Measurements from ENCODE around the gene SLC6A7.

The SLC6A7 gene

DNA sequence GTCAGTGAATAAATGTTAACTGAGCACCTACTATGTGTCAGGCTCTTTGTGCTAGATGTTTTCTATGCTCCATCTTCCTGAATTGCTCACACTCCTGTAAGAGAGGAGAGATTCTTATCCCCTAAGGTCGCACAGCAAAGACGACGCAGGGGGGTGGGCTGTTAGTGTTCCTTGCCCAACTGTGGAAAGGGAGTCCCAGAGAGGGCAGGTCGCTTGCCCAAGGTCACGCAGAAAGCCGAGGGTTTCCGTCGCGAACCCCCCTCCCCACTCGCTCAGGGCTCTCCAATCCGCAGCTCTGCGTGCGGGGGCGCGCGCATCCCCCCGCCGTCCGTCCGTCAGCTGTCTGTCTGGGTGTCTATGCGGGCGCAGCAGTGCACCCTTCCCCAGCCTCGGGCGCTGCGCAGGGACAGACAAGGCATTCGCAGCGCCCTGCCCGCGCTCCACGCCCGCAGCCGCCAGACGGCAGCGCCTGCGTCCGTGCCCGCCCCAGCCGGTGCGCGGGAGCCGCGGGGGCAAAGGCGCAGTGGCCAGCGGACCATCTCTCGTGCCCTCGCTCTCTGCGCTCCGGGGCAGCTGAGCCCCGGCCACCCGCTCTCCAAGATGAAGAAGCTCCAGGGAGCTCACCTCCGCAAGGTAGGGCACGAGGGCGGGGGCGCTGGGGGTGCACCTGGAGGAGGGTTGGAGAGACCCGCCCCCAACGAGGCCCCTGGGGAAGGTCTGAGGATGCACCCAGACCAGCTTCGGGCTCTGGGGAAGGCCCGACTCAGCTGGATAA lies at the start of gene SLC6A7:
Gene SLC6A7 (plus strand): TSS at position 335 of the 775 bp plus-strand sequence. CDS start 266 bp downstream, at position 601.
- ATAC-seq, result peak; percentile 23

DNA sequence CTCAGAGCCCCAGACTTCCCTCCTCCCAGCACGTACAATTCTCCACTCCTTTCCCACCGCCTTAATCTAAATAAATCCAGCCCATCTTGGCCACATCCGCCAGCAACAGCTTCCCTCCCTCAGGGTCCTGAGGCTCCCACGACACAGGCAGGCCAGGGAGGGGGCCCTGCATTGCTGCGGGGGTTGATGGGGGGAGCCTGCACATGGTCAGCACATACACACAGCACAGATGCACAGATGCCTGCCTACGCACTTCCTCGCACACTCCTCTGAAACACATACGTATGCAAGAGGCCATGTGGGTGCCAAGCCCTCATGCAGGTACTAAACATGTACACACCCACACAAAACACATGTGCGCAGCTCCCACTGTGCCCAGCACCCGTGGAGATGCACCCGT lies 49.0 kb upstream of the SLC6A7 start:
- ATAC-seq, result no peak
- H3K9me3 Mint-ChIP-seq, result no peaks in the 10 kb centered on the region

More for the DNA sequence above, at the start of gene SLC6A7:
- Mint-ChIP-seq H3K4me3 (no peak within 1 kb of the TSS), H3K4me1 (no peaks in the 10 kb centered on the region), H3K27me3 (peaks cover 27% of the 10 kb centered on the region), H3K9me3 (no peaks in the 10 kb centered on the region), H3K36me3 (ENCODE audit: low read depth) (no peaks in the 10 kb centered on the region), H3K27ac (no peak within 1 kb of the TSS)
- no peak for DNase-seq

GRCh38 chr5:150141544-150142184 lies 48.2 kb upstream of the SLC6A7 start:
- no peaks in the 10 kb centered on the region for H3K9me3 Mint-ChIP-seq
- ATAC-seq (no peak), DNase-seq (no peak)
- H3K27ac Mint-ChIP-seq, result no peak overlapping the region
- no peaks in the 10 kb centered on the region for H3K27me3 Mint-ChIP-seq
- H3K4me3 Mint-ChIP-seq, result no peak overlapping the region
- H3K36me3 Mint-ChIP-seq (ENCODE audit: low read depth), result no peaks in the 10 kb centered on the region
- H3K4me1 Mint-ChIP-seq, result no peaks in the 10 kb centered on the region

More for the DNA sequence above, 49.0 kb upstream of the SLC6A7 start:
- H3K27ac Mint-ChIP-seq, result no peak overlapping the region
- no peaks in the 10 kb centered on the region for H3K36me3 Mint-ChIP-seq (ENCODE audit: low read depth)
- H3K4me3 Mint-ChIP-seq, result no peak overlapping the region
- H3K4me1 Mint-ChIP-seq, result no peaks in the 10 kb centered on the region
- no peaks in the 10 kb centered on the region for H3K27me3 Mint-ChIP-seq
- DNase-seq, result no peak

- H3K27me3 Mint-ChIP-seq, result no peaks in the 10 kb centered on the region
- H3K9me3 Mint-ChIP-seq, result no peaks in the 10 kb centered on the region
- H3K4me3 Mint-ChIP-seq, result no peak overlapping the region
- H3K4me1 Mint-ChIP-seq, result no peaks in the 10 kb centered on the region
- no peak for ATAC-seq
- no peak for DNase-seq
- H3K36me3 Mint-ChIP-seq (ENCODE audit: low read depth), result no peaks in the 10 kb centered on the region
- H3K27ac Mint-ChIP-seq, result no peak overlapping the region
Observed at GRCh38 chr5:150142185-150142958, 47.5 kb upstream of the SLC6A7 start.

DNA sequence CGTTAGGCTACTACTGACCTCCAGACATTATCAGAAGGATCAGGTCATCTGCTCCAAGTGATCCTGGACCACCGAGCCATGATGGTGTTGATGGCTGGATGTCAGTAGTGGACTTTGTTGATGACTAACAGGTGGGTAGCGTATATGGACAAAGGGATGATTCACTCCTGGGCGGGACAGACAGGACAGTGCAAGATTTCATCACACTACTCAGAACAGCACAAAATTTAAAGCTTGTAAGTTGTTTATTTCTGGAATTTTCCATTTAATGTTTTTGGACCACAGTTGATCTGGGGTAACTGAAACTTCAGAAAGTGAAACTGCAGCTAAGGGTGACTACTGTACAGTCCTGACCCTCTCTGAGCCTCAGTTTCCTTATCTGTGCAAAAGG lies 46.9 kb upstream of the SLC6A7 start:
- Mint-ChIP-seq H3K27ac (no peak overlapping the region), H3K9me3 (no peaks in the 10 kb centered on the region), H3K36me3 (ENCODE audit: low read depth) (no peaks in the 10 kb centered on the region), H3K27me3 (no peaks in the 10 kb centered on the region), H3K4me3 (no peak overlapping the region), H3K4me1 (no peaks in the 10 kb centered on the region)
- ATAC-seq, result no peak
- DNase-seq, result no peak

DNA sequence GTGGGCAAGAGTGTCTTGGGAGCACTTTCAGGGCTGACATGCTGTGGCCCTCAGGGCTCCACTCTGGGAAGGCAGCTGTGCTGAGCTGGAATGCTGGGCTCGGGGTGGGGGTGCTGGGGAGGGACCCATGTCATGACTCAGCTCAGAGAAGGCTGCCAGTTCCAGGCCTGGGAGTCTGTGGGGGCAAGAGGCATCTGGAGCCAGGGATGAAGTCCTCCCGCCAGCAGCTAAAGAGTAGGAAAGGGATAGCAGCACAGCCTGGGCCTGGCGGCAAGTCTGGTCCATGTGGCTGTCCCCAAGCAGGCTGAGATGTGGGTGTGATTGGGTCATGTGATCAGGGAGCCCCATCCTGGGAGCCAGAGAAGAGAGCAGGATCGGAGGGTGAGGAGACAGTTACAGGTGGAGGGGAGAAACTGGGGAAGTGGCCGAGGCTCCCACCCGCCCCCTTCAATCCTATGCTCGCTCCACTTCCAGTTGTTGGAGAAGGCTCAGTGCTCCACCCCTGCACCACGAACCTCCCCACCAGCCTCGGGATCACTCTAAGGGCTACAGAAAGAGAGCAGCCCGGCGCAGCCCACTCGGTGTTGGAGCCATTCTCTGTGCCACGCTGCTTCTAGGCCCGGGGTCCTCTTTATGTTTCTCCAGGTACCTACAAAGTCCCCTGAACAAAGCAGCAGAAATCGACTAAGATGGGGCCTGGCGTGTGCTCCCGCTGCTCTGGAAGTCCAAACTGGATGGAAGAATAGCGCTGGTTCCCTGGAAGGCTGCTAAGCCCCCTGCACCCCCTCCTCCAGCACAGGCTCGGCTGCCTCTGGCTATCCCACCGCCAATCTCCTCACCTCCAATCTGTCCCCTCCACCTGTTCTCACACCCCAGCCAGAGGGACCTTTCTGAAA lies 46.3 kb upstream of the SLC6A7 start:
- H3K9me3 Mint-ChIP-seq, result no peaks in the 10 kb centered on the region
- H3K27ac Mint-ChIP-seq, result no peak overlapping the region
- H3K4me1 Mint-ChIP-seq, result no peaks in the 10 kb centered on the region
- no peaks in the 10 kb centered on the region for H3K27me3 Mint-ChIP-seq
- H3K4me3 Mint-ChIP-seq, result no peak overlapping the region
- DNase-seq (no peak), ATAC-seq (no peak)
- no peaks in the 10 kb centered on the region for H3K36me3 Mint-ChIP-seq (ENCODE audit: low read depth)

DNA sequence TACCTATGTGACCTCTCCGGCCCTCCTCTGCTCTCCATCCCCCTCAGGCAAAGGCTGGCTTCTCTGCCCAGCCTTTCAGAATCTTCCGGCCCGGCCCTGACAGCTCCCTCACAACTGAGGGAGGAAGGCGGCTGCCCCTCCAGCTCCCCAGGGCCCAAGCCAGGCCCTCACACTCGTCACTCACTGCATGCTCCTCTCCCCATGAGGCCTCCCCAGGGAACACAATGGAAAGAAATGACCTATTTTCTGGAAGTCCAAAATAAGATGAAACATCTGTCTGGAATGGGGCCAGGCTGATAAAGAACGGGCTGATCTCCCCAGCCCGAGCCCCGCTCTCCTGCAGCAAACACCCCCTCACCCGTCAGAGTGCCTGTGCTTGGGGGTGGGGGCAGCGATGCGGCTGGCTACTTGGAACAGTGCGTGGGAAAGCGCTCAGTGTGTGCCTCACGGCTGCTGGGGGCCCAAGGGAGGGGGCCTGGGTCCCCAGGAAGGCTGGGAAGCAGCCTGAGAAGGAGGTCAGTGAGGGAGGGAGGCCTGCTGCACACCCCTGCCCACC lies 45.5 kb upstream of the SLC6A7 start:
- H3K27ac Mint-ChIP-seq, result no peak overlapping the region
- no peaks in the 10 kb centered on the region for H3K9me3 Mint-ChIP-seq
- no peaks in the 10 kb centered on the region for H3K27me3 Mint-ChIP-seq
- DNase-seq, result no peak
- H3K36me3 Mint-ChIP-seq (ENCODE audit: low read depth), result no peaks in the 10 kb centered on the region
- no peak overlapping the region for H3K4me3 Mint-ChIP-seq
- no peak for ATAC-seq
- H3K4me1 Mint-ChIP-seq, result no peaks in the 10 kb centered on the region

DNA sequence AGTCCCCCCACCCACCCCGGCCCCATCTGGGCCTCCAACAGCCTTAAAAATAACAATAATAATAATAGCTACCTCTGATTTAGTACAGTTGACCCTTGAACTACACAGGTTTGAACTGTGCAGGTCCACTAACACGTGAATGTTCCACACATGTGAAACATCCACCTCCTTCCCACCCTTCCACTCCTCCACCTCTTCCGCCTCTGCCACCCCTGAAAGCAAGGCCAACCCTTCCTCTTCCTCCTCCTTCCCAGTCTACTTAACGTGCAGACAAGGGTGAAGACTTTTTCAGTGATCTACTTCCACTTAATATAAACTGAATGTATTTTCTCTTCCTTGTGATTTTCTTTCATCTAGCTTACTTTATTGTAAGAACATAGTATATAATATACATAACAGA lies 45.0 kb upstream of the SLC6A7 start:
- H3K4me1 Mint-ChIP-seq, result no peaks in the 10 kb centered on the region
- no peaks in the 10 kb centered on the region for H3K36me3 Mint-ChIP-seq (ENCODE audit: low read depth)
- H3K9me3 Mint-ChIP-seq, result no peaks in the 10 kb centered on the region
- no peak overlapping the region for H3K27ac Mint-ChIP-seq
- DNase-seq (no peak), ATAC-seq (no peak)
- H3K4me3 Mint-ChIP-seq, result no peak overlapping the region
- no peaks in the 10 kb centered on the region for H3K27me3 Mint-ChIP-seq

DNA sequence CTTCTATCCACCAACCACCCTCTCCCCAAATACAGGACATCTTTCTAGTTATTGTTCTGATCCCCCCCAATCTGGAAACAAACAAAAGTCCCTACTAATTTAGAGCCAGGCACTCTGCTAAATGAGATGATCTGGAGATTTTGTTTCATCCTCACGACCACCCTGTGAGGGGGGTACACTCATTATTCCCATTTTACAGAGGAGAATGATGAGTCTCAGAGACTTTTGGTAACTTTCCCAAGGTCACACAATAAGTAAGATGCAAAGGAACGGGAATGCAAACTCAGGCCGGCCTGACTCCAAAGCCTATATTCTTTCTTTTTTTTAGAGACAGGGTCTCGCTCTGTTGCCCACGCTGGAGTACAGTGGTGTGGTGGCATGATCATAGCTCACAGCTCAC lies 43.6 kb upstream of the SLC6A7 start:
- Mint-ChIP-seq H3K27ac (no peak overlapping the region), H3K27me3 (no peaks in the 10 kb centered on the region), H3K4me1 (no peaks in the 10 kb centered on the region), H3K36me3 (ENCODE audit: low read depth) (no peaks in the 10 kb centered on the region), H3K9me3 (no peaks in the 10 kb centered on the region), H3K4me3 (no peak overlapping the region)
- ATAC-seq (no peak), DNase-seq (no peak)

- H3K36me3 Mint-ChIP-seq (ENCODE audit: low read depth), result no peaks in the 10 kb centered on the region
- H3K27ac Mint-ChIP-seq, result no peak overlapping the region
- H3K4me1 Mint-ChIP-seq, result no peaks in the 10 kb centered on the region
- no peak for ATAC-seq
- no peak overlapping the region for H3K4me3 Mint-ChIP-seq
- H3K27me3 Mint-ChIP-seq, result no peaks in the 10 kb centered on the region
- H3K9me3 Mint-ChIP-seq, result no peaks in the 10 kb centered on the region
- DNase-seq, result no peak
Observed at GRCh38 chr5:150146862-150147601, 42.8 kb upstream of the SLC6A7 start.

GRCh38 chr5:150147670-150148069 lies 42.2 kb upstream of the SLC6A7 start:
- H3K27ac Mint-ChIP-seq, result no peak overlapping the region
- no peak overlapping the region for H3K4me3 Mint-ChIP-seq
- H3K9me3 Mint-ChIP-seq, result no peaks in the 10 kb centered on the region
- H3K36me3 Mint-ChIP-seq (ENCODE audit: low read depth), result no peaks in the 10 kb centered on the region
- no peaks in the 10 kb centered on the region for H3K4me1 Mint-ChIP-seq
- DNase-seq (no peak), ATAC-seq (no peak)
- no peaks in the 10 kb centered on the region for H3K27me3 Mint-ChIP-seq

DNA sequence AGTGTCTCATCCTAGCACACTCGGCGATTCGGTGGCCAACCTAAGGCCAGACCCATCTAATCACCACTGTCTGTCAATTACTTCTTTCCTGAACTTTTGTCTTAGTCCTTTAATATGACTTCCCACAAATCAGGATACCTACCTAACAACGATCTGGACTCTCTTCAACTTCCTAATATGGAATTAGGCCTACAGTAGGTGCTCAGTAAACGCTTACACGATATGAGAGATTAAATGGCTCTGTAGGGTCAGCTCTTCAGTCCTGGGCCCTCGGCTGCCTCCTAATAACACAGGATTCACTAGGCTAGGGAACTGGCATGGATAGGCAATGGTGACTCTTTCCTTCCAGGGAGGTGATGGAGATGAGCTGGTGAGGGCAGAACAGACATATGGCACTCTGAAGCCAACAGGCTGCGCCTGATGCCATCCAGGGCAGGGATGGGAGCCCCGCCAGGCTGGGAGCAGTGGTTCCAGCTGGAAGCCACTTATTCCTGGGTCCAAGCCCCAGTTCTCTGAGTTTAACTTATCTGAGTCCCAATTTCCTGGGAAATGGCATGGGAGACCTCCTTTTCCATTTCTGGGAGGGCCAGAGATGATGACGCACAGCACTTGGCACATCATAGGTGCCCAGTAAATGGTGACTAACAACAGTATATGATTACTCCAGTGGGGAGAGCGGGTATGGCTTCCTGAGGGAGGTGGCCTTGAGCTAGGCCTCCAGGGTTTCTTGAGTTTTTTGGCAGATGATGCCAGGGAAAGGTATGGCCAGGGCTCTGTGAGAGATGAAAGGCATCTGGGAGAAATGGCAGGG lies 41.5 kb upstream of the SLC6A7 start:
- Mint-ChIP-seq H3K9me3 (no peaks in the 10 kb centered on the region), H3K4me1 (no peaks in the 10 kb centered on the region), H3K27ac (no peak overlapping the region), H3K27me3 (no peaks in the 10 kb centered on the region), H3K4me3 (no peak overlapping the region), H3K36me3 (ENCODE audit: low read depth) (no peaks in the 10 kb centered on the region)
- DNase-seq, result no peak
- no peak for ATAC-seq

DNA sequence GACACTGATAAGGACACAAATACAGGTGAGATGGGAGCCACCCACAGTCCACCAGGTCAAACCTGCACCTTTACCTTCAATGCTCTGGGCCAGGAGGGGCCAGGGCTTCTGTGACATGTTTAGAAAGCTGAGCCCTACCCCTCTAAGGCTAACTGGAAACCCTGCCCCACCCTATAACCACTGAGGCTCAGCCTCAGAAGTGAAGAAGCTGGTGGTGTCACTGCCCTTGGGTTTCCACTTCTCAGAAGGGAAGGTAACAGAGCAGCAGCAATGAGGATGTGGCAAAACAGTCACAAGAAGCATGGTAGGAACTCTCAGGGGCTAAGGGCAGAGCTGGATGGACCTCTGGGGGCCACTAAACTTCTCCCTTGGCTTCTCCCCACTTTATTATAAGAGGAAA lies 40.2 kb upstream of the SLC6A7 start:
- H3K9me3 Mint-ChIP-seq, result no peaks in the 10 kb centered on the region
- no peaks in the 10 kb centered on the region for H3K27me3 Mint-ChIP-seq
- no peaks in the 10 kb centered on the region for H3K36me3 Mint-ChIP-seq (ENCODE audit: low read depth)
- DNase-seq, result no peak
- no peak overlapping the region for H3K4me3 Mint-ChIP-seq
- no peak overlapping the region for H3K27ac Mint-ChIP-seq
- H3K4me1 Mint-ChIP-seq, result peaks cover 2% of the 10 kb centered on the region
- ATAC-seq, result no peak
